Small intestine (tissue), 7 donors: ENCODE measurements around the gene GLI1. TPM values are rescaled to one million over a fixed set of nuclear protein-coding genes. Genes with fewer than 3 reads are reported as not detected.
"Not testable (repeated sequence)": the region's sequence is repeated elsewhere in the genome, so short reads cannot be mapped to it uniquely, and the experiment has no call there.

ENCODE experiments used
- DNase-seq, 2 donors: peaks; one replicate each; pipeline versions ENCODE4 v3.0.0 to v3.0.0-alpha.2; 2013
- FAIRE-seq: peaks from 2 replicates; lab custom pipeline; 2012; peaks lifted over from hg19 to GRCh38; lab: Jason Lieb, UNC
- H3K27ac ChIP-seq, 3 donors: one replicate each; pipeline ENCODE4 v1.5.1; 2013; ENCODE audit warnings: low read length in 2 of 3, mild to moderate bottlenecking in 2 of 3, control low read depth in 1 of 3, inconsistent platforms in 1 of 3, low read depth in 1 of 3, moderate library complexity in 1 of 3
- H3K27me3 ChIP-seq, 3 donors: one replicate each; pipeline ENCODE4 v1.6.1; 2013; ENCODE audit warnings: low read length in 3 of 3, inconsistent platforms in 1 of 3; ENCODE audit not compliant: control insufficient read depth in 3 of 3, insufficient read depth in 3 of 3
- H3K36me3 ChIP-seq, 3 donors: one replicate each; pipeline ENCODE4 v1.6.1; 2013; ENCODE audit warnings: low read length in 3 of 3, inconsistent platforms in 1 of 3, low read depth in 1 of 3, mild to moderate bottlenecking in 1 of 3, moderate library complexity in 1 of 3; ENCODE audit not compliant: control insufficient read depth in 3 of 3, insufficient read depth in 2 of 3
- H3K4me1 ChIP-seq, 3 donors: one replicate each; pipeline ENCODE4 v1.6.1; 2013; ENCODE audit warnings: low read length in 2 of 3, inconsistent platforms in 1 of 3, low read depth in 1 of 3, mild to moderate bottlenecking in 1 of 3, moderate library complexity in 1 of 3; ENCODE audit not compliant: control insufficient read depth in 3 of 3, insufficient read depth in 2 of 3
- H3K4me3 ChIP-seq, 3 donors: one replicate each; pipeline ENCODE4 v1.5.1; 2013; ENCODE audit warnings: low read length in 3 of 3, control low read depth in 1 of 3, inconsistent platforms in 1 of 3, low read depth in 1 of 3, mild to moderate bottlenecking in 1 of 3, moderate library complexity in 1 of 3
- H3K9me3 ChIP-seq, 2 donors: one replicate each; pipeline ENCODE4 v1.6.1; 2013; ENCODE audit warnings: low read depth in 1 of 2, low read length in 1 of 2; ENCODE audit not compliant: control insufficient read depth in 2 of 2, insufficient read depth in 1 of 2
- WGBS, 3 donors: extraction: QIAGEN DNeasy Blood & Tissue Kit; methylation state at CpG; one replicate each; pipeline ENCODE4 v1.1.7; 2013; 5-methylcytosine and 5-hydroxymethylcytosine counted together
- polyA plus RNA-seq, 4 donors: library from polyadenylated mRNA; stranded (reverse) in 3 of 4; unstranded in 1 of 4; fragments of 200-250 nt in 3 of 4; fragments of 120-200 nt in 1 of 4; gene quantifications; one replicate each; pipeline versions ENCODE4 v1.2.1 to v1.2.3, GENCODE V29; 2013
- donor health status: healthy with polysubstance abuse.
- donor health status: control.
- donor health status: control.
- donor health status: Bipolar disorder and iron deficiency.
- donor health status: healthy.

GLI1 gene
- polyA plus RNA-seq, 4 donors = 1.5 to 5.5 (median 1.9) TPM; not detected in 1

DNA sequence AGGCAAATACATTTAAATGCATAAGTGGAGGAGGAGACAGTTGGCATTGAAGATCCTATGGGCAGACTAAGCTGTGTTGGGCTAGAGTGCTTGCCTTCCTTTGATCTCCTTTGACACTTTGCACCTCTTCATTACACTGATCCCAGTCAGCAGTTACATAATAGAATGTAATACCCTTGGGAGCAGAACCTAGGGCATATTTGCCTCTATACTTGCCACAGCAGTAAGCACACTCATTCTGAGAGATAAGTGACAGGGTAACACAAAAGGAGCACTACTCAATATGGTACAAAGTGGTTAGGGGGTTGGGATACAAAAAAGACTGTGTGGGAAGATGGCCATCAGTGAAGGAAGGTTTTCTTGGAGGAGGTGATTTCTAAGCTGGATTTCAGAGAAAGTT, 37.2 kb downstream of the GLI1 start:
- FAIRE-seq (no peak), DNase-seq (no peak)
- Histone ChIP-seq H3K27ac (no peak overlapping the region), H3K4me1 (no peaks in the 10 kb centered on the region), H3K9me3 (no peaks in the 10 kb centered on the region), H3K4me3 (no peak overlapping the region), H3K27me3 (no peaks in the 10 kb centered on the region), H3K36me3 (peaks cover 16 to 47% (median 17%) of the 10 kb centered on the region in 3 donors)

DNA sequence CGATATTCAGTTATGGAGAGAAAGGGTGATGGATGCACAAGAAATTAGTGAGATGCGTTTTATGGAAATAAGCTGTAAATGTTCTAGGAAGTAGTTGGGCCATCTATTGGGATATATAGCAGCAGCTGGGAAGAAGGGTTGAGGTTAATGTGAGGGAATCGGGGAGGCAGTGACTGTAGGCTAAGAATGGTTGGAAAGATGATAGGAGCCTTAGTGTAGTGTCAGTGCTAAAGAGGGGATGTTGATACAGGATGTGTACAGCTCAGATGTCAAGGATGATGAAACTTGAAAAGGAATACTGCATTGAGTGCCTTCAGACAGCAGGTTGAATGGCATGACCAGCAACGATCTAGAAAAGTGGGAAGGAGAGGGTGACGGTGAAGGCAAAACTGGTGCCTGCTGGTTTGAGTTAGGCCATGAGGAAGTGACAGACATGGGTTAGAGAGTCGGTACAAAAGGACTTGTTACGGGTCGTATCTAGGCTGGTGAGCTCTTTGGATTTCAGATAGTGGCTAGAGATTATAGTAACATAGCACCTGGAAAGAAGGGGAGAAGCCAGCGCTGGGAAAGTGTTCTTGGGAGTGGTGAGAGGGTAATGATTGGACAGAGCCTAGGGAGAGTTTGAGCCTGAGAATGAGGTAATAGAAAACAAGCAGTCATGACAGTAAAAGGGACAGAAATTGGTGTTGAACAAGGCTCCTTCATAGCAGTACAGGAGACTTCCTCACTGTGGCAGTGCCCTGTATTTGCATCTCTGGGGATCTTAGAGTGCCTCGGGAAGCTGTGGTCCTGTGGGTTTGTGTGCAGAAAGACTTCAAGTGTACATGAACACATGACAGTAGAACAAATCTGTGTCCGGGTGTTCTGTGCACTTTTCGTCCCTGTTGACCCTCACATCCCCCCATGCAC, 37.9 kb downstream of the GLI1 start:
- no peak overlapping the region for H3K4me3 ChIP-seq
- DNase-seq (no peak), FAIRE-seq (no peak)
- no peaks in the 10 kb centered on the region for H3K27me3 ChIP-seq
- no peak overlapping the region for H3K27ac ChIP-seq
- no peaks in the 10 kb centered on the region for H3K4me1 ChIP-seq
- H3K9me3 ChIP-seq = no peaks in the 10 kb centered on the region
- WGBS, 3 donors = 92 to 95% (median 92%) methylated on average over 12 of the region's 12 CpGs
- peaks cover 17 to 48% (median 19%) of the 10 kb centered on the region in 3 donors for H3K36me3 ChIP-seq

- no peak for DNase-seq
- Histone ChIP-seq H3K36me3 (peaks cover 17 to 50% (median 19%) of the 10 kb centered on the region in 3 donors), H3K4me3 (no peak overlapping the region), H3K27ac (no peak overlapping the region), H3K4me1 (no peaks in the 10 kb centered on the region), H3K9me3 (no peaks in the 10 kb centered on the region), H3K27me3 (no peaks in the 10 kb centered on the region)
- FAIRE-seq = no peak
- 87 to 92% (median 92%) methylated on average over 9 of the region's 9 CpGs for WGBS, 3 donors
These were observed 38.5 kb downstream of the GLI1 start for GRCh38 chr12:57498132-57498502.

DNA sequence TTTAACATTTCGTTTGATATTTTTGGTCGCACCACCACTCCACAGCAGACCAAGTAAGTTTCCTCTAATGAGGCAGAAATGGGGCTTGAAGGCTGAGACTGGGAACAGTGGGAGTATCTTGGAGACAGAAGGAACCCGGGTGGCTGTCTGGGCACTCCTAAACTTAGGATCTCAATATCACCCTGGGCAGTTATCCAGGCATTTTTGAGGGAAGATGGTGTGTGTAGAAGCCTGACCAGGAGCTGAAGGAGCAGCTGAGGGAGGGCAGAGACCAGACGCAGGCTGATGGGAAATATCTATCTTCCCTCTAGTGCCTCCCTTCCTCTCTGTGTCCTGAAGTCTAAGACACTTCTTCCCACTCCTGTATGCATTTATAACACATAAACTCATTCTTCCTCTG, 39.0 kb downstream of the GLI1 start:
- no peak overlapping the region for H3K27ac ChIP-seq
- H3K36me3 ChIP-seq = peaks cover 17 to 54% (median 19%) of the 10 kb centered on the region in 3 donors
- no peak for FAIRE-seq
- no peaks in the 10 kb centered on the region for H3K9me3 ChIP-seq
- H3K4me1 ChIP-seq = no peaks in the 10 kb centered on the region
- no peak overlapping the region for H3K4me3 ChIP-seq
- DNase-seq = no peak
- H3K27me3 ChIP-seq = no peaks in the 10 kb centered on the region
- 93 to 100% (median 98%) methylated on average over 4 of the region's 4 CpGs for WGBS, 3 donors

DNA sequence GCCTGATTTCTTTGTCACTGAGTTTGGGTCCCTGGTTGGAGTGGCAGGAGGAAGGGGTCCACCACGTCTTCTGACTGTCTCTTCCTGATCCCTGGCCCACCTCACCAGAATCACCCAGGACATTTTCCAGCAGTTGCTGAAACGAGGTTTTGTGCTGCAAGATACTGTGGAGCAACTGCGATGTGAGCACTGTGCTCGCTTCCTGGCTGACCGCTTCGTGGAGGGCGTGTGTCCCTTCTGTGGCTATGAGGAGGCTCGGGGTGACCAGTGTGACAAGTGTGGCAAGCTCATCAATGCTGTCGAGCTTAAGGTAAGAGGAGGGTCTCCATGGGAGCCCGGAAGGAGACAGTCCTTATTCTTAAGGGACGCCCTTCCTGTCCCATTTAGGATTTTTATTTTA, 40.6 kb downstream of the GLI1 start:
- H3K9me3 ChIP-seq = no peaks in the 10 kb centered on the region
- no peak for DNase-seq
- no peaks in the 10 kb centered on the region for H3K27me3 ChIP-seq
- H3K4me1 ChIP-seq = no peaks in the 10 kb centered on the region
- 95 to 97% (median 95%) methylated on average over 11 of the region's 11 CpGs for WGBS, 3 donors
- peaks cover 20 to 63% (median 31%) of the 10 kb centered on the region in 3 donors for H3K36me3 ChIP-seq
- H3K4me3 ChIP-seq = no peak overlapping the region
- H3K27ac ChIP-seq = no peak overlapping the region
- FAIRE-seq = no peak

DNA sequence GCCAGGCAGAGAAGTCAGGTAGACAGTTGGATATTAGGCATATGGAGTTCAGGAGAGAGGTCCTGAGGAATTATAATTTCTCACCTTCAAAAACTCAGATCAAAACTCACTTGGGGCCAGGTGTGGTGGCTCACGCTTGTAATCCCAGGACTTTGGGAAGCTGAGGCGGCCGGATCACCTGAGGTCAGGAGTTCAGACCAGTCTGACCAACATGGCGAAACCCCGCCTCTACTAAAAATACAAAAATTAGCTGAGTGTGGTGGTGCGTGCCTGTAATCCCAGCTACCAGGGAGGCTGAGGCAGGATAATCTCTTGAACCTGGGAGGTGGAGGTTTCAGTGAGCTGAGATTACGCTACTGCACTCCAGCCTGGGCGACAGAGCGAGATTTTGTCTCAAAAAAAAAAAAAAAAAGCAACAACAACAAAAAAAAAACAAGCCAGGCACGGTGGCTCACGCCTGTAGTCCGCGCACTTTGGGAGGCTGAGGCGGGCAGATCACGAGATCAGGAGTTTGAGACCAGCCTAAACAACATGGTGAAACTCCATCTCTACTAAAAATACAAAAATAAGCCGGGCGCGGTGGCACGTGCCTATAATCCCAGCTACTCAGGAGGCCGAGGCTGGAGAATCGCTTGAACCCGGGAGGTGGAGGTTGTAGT, 42.9 kb downstream of the GLI1 start:
- 97 to 98% (median 97%) methylated on average over 16 to 22 of the region's 22 CpGs for WGBS, 3 donors
- peaks cover 18 to 66% (median 38%) of the 10 kb centered on the region in 3 donors for H3K36me3 ChIP-seq
- not testable (repeated sequence) for H3K4me1 ChIP-seq, DNase-seq, FAIRE-seq, H3K27me3 ChIP-seq, H3K27ac ChIP-seq, H3K9me3 ChIP-seq, H3K4me3 ChIP-seq

DNA sequence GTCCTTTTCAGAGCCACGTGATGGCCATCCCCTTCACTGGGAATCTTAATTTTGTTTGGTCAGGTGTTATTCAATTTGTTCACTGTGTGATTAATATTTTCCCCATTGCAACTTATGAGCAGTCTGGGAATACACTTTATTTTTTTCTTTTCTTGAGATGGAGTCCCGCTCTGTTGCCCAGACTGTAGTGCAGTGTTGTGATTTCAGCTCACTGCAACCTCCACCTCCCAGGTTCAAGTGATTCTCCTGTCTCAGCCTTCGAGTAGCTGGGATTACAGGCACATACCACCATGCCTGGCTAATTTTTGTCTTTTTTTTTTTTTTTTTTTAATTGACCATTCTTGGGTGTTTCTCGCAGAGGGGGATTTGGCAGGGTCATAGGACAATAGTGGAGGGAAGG, 47.0 kb downstream of the GLI1 start:
- H3K27ac ChIP-seq, H3K4me3 ChIP-seq, H3K27me3 ChIP-seq, H3K9me3 ChIP-seq, DNase-seq, FAIRE-seq, H3K4me1 ChIP-seq: not testable (repeated sequence)
- WGBS, 3 donors = 92 to 94% (median 92%) methylated on average over 4 of the region's 4 CpGs
- peaks cover 10 to 64% (median 21%) of the 10 kb centered on the region in 3 donors for H3K36me3 ChIP-seq

DNA sequence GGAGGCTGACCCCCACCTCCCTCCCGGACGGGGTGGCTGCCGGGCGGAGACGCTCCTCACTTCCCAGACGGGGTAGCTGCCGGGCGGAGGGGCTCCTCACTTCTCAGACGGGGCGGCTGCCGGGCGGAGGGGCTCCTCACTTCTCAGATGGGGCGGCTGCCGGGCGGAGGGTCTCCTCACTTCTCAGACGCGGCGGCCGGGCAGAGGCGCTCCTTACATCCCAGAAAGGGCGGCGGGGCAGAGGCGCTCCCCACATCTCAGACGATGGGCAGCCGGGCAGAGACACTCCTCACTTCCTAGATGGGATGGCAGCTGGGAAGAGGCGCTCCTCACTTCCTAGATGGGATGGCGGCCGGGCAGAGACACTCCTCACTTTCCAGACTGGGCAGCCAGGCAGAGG, 48.2 kb downstream of the GLI1 start:
- not testable (repeated sequence) for DNase-seq, FAIRE-seq, H3K4me3 ChIP-seq, H3K27me3 ChIP-seq, H3K9me3 ChIP-seq, H3K4me1 ChIP-seq, H3K27ac ChIP-seq
- 94 to 100% (median 96%) methylated on average over 4 to 24 of the region's 28 CpGs for WGBS, 3 donors
- peaks cover 11 to 63% (median 22%) of the 10 kb centered on the region in 3 donors for H3K36me3 ChIP-seq
